Renal pelvis (tissue), 4 donors: ENCODE data around the gene PBXIP1. TPM values are rescaled to one million over a fixed set of nuclear protein-coding genes. Genes with fewer than 3 reads are reported as not detected.

Experiments used
- DNase-seq: peaks from one replicate; pipeline ENCODE4 v3.0.0-alpha.2; 2013
- polyA plus RNA-seq, 3 donors: library from polyadenylated mRNA; unstranded; fragments of 120-200 nt; gene quantifications; one replicate each; pipeline ENCODE4 v1.2.1, GENCODE V29; 2013; ENCODE audit not compliant: insufficient read length in 3 of 3

PBXIP1 gene
- polyA plus RNA-seq, 3 donors: 76.2 to 80.3 (median 76.6) TPM

DNA sequence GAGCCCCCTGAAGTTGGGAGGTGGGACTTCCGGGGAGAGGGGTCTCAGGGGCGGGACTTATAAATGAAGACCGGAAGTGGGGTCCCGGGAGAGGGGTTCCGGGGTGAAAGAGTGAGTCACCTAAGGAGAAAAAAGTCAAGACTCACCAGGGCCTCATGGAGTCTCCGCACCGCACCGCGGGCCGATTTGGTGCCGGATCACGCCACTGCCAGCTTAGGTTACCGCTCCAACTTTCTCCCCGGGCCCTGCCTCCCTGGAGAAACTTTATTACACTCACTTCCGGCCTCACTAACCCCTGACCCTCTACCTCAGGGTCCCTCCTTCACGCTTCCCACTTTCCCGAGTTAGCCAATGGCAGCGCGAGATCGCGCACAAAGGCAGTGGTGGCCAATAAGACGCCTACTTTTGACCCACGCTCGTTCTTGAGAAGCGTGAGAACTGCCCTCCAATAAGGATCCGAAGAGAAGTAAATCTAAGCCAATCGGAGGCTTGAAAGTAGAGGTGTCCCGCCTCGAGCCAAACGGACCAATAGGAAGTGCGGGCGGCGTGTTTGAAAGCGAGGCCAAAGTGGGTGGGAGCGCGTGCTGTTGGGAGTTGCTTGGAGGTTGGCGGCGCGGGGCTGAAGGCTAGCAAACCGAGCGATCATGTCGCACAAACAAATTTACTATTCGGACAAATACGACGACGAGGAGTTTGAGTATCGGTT lies 18.4 kb upstream of the PBXIP1 start, which contains the start of gene CKS1B:
CKS1B (plus strand) TSS at position 580 of the 706 bp plus-strand sequence; CDS start at position 645, 65 bp downstream.
- peak; percentile 100 for DNase-seq

GRCh38 chr1:154973344-154974101 lies 17.6 kb upstream of the PBXIP1 start:
- DNase-seq: peak; percentile 95

- no peak for DNase-seq
Measured at GRCh38 chr1:154972517-154973343, 16.8 kb upstream of the PBXIP1 start.

DNA sequence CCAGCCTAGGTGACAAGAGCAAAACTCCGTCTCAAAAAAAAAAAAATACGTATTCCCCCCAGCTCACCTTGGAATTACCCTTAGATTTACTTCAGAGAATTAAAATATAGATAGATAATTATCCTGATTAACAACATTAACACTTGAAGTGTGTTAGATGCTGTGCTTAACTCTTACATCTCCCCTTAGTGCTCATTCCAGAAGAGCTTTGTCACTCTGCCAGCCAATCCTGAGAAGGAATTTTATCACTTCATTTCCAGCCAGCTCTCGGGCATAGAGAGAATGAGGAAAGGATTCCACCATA lies 16.3 kb upstream of the PBXIP1 start:
- no peak for DNase-seq

DNA sequence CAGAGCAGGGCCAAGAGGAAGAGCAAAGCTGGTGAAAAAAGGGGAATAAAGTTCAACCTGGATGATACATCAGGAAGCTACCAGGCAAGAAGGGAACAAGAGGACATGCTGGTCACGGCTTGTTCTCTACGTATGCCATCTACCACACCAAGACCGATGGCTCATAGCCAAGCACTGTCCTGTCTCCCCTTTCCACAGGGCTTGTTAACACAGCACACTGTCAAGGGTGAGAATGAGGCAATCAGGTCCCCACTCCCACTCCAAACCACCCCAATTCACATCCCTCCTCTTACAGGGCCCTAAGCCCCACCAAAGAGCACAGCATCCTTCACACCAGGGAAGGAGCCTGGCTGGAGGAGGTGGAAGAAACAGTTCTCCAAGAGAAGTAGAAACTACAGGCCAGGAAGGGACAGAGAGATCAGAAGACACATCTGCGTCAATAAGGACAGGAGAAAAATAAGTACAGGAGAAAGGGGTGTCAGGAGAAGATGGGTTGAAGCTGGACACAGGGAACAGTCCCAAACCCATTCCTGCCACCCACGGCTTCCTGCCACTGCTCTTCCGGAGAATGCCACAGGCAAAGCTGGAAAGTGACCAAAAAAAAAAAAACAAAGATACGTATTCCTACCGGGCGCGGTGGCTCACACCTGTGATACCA lies 15.6 kb upstream of the PBXIP1 start:
- DNase-seq: no peak

GRCh38 chr1:154970631-154971340 lies 14.9 kb upstream of the PBXIP1 start, which contains the start of gene SHC1:
Gene SHC1, minus strand, starts transcription at chr1:154970747. Its CDS starts 221 bp downstream, at chr1:154970526.
- peak; percentile 88 for DNase-seq

DNA sequence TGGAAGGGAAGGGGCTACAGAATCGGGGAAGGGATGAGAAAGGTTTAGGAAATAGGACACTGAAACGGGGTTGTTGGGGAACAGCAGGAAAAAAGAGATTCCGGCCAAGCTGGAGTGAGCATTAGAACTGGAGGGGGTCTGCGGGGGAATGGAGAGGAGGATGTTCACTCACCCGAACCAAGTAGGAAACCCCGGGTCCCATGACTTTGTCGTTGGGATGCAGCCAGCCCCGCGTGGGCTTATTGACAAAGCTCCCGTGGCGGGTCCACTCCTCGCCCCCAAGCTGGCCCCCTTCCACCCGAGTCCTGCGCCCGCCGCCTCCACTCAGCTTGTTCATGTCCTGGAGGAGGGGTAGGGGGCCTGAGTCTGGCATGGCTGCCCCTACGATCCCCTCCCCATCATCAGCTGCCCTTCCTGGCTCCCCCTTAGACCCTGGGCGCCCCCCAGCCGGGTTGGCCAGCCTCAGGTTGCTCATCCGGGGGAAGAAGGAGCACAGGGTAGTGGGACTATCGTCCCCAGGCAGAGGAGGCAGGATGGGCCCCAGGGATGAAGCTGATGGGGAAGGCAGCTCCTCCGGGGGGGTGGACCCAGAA lies 14.1 kb upstream of the PBXIP1 start:
- no peak for DNase-seq

GRCh38 chr1:154969246-154969645 lies 13.3 kb upstream of the PBXIP1 start:
- DNase-seq: no peak

DNA sequence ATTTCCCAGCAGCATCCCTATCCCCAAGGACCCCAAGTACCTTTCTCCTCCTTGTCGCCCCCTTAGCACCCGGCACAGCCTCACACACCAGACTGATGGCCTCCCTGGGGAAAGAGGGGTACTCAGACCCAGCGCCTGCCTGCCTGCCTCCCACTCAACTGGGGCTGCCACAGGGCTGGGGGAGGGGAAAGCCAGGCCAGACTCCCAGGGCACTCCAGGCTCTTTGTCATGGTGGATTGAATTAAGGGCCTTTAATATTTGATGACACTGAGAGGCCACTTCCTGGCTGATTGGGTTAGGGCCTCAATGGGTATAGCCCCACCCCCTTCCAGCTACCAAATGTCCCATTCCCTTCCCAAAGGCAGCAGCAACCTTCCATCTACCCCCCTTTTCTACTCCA lies 12.8 kb upstream of the PBXIP1 start:
- no peak for DNase-seq

DNA sequence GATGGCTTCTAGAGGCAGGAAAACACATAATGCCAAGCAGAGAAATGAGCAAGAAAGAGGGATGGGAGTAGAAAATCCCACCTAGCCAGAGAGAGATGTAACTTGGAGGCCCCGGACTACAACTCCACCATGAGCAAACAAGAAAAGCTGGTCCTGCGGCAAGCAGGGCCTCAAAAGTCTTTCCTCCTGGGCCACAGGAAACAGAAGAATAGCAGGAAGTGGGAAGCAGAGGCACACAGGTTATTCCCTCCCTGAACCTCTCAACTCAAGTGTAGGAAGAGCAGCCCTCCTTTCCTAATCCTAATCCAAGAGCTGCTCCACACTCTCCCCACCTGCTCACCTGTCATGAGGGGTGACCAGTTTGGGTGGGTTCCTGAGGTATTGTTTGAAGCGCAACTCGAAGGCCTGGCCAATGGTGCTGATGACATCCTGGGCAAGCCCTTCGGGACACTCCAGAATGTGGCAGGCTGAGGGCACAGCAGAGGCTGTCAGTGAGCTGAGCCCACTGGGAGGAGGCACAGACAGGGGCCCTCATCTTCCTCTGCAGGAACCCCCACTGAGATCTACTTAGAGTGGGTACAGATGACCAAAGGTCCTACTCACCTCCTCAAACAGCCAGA lies 11.5 kb upstream of the PBXIP1 start:
- DNase-seq: no peak

DNA sequence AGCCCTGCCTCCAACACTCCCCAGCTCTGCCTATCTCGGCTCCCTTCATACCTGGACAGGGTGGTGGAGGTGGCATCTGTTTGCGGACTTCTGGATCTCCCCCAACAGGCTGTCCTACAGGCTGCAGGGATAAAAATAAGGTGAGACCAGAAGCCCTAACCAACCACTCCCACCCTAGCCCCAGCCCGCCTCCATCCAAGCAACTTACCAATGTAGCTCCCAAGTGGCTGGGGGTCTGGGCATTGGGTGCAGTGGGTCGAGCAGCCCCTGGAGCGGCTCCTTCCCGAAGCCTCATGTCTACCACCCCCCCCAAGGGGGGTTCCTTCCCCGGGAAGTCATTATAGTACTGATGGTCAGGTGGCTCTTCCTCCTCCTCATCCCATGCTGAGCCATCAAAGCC lies 10.2 kb upstream of the PBXIP1 start:
- DNase-seq: no peak

DNA sequence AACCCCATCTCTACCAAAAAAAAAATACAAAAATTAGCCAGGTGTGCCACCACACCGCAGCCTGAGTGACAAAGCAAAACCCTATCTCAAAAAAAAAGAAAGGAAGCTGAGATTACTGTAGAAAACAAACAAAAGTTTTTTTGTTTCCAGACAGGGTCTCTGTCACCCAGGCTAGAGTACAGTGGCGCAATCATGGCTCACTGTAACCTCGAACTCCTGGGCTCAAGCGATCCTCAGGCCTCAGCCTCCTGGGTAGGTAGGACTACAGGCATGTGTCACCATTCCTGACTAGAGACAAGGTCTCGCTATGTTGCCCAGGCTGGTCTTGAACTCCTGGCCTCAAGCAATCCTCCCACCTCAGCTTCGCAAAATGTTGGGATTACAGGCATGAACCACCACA lies 8.5 kb upstream of the PBXIP1 start:
- DNase-seq: no peak

DNA sequence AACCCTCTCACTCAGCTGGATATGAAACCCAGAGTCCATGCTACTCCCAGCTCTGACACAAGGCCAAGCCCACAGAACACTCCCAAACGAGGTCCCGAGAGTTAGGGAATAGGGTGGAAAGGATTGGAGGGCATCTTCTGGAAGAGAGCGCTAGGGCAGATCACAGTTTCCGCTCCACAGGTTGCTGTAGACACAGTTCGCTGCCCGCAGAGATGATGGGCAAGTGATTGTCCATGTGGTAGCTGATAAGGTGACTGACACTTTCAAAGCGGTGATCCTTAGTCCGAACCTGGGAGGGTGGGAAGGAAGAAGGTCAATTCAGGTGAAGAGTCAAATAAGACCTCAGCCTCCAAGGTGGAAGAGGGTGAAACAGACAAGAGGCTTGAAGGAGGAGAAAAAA lies 7.7 kb upstream of the PBXIP1 start:
- no peak for DNase-seq

DNA sequence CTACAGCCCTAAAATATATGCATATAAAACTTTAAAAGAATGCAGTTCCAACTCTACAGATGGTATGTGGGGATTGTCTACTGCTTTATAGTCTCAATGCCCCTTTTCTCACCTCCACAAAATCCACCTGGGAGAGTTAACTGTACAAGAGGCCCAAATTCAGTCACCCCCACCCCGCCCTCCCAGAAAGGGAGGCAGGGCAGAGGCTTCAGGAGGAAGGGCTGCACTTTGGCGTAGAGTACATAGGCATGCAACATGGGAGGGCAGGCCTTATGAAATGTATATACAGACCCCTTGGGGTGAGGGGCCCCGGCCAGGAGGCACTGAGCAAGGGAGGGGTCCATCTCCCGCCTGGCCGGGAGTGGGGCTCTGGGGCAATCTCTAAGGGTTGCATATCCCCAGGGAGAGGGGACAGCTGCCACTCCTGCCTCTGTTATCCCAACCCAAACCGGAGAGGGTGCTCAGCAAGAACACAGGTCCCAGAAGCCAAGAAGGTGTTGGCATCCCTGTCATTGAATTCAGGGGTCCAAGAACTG lies 7.0 kb upstream of the PBXIP1 start:
- DNase-seq: no peak

DNA sequence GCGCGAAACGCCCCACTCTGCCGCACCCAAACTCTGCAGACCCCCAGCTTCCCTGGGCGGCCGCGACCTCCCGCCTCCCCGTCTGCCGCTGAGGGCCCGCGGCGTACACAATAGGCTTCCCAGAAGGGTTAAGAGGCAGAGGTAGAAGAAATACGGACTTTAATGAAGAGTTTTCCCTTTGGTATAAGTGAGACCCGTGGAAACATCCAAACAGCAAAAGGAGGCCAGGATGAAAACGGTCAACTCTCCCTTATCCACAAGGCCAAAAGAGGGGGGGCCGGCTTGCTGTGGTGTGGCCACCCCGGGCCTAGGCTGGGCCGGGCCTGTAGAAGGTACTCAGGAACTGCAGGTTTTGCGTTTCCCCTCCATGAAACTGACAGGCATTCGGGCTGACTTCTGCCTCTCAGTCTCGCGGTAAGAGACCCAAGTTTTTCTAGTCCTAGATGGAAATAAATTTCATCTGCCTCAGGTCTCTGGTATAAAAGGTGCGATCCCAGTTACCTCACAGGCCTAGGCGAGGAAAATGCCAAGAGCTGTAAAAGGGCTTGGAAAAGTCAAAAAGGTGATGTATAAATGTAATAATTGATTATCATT lies 6.4 kb upstream of the PBXIP1 start:
- no peak for DNase-seq

DNA sequence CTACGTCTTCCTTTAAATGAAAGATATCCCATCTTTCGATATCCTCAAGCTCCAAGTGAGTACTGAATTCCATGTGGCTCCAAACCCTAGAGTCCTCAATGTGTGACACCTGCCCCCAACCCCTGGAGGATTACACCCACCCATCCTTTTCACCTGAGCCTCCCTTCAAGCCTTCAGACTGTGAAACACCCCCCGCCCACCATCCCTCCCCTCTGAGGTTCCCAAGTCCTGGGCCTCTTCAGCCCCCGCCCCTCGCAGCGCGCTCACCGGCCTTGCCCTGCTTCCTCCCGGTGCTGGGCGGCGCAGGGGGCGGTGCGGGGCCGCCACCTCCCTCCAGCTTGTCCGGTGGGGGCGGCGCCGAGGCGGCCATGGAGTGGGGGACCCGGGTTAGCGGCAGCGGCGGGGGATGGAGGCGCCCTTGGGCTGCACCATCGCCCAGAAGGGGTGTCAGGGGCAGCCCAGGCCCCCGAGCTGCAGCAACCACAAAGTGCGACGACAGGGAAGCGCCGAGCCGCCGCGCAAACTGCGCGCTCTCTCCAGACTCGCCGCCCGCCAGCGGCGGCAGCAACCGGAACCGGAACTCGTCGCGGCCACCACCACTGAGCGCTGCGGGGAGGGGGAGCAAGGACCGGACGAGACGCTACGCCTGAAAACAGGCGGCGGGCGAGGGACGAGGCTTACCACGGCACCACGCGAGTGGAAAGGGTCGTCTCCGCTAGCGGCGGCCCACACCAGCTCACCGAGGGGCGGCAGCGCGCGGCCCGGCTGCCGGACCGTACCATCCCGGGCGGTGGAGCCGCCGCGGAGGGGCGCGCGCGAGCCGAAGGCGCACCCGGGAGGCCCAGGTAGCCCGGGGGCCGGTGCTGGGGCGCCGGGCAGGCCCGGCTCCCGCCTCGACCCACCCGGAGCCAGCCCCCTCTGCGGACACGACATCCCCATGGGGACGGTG lies 5.6 kb upstream of the PBXIP1 start, which contains the start of gene PYGO2:
PYGO2 (minus strand) TSS at position 576 of the 949 bp plus-strand sequence; CDS start at position 370, 206 bp downstream.
- DNase-seq: no peak

GRCh38 chr1:154960446-154961136 lies 4.7 kb upstream of the PBXIP1 start:
- DNase-seq: no peak

DNA sequence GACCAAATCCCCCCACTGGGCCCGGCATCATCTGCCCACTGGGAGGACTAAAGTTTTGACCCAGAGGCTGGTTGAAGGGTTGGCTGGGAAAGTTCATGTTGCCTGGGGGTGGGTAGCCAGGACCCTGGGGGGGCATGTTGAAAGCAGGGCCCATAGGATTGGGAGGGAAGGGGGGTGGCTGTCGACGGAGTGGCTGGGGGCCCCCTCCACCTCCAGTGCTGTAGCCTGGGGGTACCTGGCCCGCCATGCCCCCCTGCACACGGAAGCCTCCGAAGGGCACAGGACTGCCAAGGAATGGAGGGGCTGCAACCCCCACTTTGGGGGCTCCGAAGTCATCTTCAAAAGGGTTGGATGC lies 3.5 kb upstream of the PBXIP1 start:
- DNase-seq: no peak
